Vagina (tissue), 2 donors: ENCODE measurements around the gene EIF4E1B.

Source experiments
- POLR2A ChIP-seq, 2 donors: fragments of 450-650 bp; IDR thresholded peaks; one replicate each; pipeline ENCODE4 v1.6.1; 2017; ENCODE audit warnings: antibody characterized with exemption in 2 of 2, mild to moderate bottlenecking in 2 of 2, moderate library complexity in 2 of 2
- TF ChIP-seq, protein P1 (sequence below), 3 experiments: fragments of 450-650 bp in 2 of 3; fragments of 200-600 bp in 1 of 3; sonication (generic) in 1 of 3; IDR thresholded peaks; one replicate each; pipeline ENCODE4 v1.5.1; 2017 to 2019; ENCODE audit warnings: antibody characterized with exemption in 3 of 3, mild to moderate bottlenecking in 2 of 3, moderate library complexity in 2 of 3

DNA sequence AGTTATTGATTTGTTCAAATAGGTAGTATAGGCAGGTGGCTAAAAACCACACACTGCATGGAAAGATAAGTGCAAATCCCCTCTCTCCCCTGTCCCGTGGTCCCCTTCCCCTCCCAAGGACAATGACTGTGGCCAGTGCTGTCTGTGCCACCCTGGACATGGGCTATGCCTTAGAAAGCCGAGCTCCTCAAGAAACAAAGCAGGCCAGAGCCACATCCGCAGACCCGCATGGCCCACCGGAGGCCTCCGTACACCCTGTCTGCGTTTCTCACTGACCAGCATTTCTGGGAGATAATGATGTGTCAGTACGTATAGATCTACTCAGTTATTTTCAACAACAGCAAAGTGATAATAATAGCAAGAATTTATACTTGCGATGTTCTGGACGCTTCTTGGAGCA, 33.1 kb downstream of the EIF4E1B start:
- TF ChIP-seq, protein P1, sequence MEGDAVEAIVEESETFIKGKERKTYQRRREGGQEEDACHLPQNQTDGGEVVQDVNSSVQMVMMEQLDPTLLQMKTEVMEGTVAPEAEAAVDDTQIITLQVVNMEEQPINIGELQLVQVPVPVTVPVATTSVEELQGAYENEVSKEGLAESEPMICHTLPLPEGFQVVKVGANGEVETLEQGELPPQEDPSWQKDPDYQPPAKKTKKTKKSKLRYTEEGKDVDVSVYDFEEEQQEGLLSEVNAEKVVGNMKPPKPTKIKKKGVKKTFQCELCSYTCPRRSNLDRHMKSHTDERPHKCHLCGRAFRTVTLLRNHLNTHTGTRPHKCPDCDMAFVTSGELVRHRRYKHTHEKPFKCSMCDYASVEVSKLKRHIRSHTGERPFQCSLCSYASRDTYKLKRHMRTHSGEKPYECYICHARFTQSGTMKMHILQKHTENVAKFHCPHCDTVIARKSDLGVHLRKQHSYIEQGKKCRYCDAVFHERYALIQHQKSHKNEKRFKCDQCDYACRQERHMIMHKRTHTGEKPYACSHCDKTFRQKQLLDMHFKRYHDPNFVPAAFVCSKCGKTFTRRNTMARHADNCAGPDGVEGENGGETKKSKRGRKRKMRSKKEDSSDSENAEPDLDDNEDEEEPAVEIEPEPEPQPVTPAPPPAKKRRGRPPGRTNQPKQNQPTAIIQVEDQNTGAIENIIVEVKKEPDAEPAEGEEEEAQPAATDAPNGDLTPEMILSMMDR (IDR thresholded peaks at IDR 0.05) = no peak
- no peak for TF ChIP-seq POLR2A (IDR thresholded peaks at IDR 0.05)
